ENCODE data around the gene TRIM17. TPM values are rescaled to one million over a fixed set of nuclear protein-coding genes. Genes with fewer than 3 reads are reported as not detected.
A peak's percentile ranks its signal among the peaks of the same experiment; 100 is the strongest.

Gene TRIM17
- total and polyA plus RNA-seq, 2 donors from 2014 or later: 1.3 to 6.5 TPM

DNA sequence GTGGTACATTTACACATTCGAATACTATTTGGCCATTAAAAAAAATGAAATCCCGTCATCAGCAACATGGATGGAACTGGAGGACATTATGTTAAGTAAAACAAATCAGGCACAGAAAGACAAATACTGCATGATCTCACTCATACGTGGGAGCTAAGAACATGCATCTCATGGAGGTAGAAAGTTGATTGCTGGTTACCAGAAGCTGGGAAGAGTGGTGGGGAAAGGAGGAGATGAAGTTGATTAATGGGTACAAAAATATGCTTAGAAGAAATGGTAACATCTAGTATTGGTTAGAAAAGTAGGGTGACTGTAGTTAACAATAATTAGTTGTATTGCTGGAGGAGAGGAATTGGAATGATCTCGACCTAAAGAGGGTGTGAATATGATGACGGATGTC is 45.9 kb upstream of the TRIM17 start:
- TF ChIP-seq, protein P1, sequence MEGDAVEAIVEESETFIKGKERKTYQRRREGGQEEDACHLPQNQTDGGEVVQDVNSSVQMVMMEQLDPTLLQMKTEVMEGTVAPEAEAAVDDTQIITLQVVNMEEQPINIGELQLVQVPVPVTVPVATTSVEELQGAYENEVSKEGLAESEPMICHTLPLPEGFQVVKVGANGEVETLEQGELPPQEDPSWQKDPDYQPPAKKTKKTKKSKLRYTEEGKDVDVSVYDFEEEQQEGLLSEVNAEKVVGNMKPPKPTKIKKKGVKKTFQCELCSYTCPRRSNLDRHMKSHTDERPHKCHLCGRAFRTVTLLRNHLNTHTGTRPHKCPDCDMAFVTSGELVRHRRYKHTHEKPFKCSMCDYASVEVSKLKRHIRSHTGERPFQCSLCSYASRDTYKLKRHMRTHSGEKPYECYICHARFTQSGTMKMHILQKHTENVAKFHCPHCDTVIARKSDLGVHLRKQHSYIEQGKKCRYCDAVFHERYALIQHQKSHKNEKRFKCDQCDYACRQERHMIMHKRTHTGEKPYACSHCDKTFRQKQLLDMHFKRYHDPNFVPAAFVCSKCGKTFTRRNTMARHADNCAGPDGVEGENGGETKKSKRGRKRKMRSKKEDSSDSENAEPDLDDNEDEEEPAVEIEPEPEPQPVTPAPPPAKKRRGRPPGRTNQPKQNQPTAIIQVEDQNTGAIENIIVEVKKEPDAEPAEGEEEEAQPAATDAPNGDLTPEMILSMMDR (IDR thresholded peaks at IDR 0.05; ENCODE audit: borderline replicate concordance, extremely low read depth, insufficient read depth): no peak
- Histone ChIP-seq H3K27me3 (ENCODE audit: control insufficient read depth, insufficient read depth, low read length) (peaks cover 14% of the 10 kb centered on the region), H3K9me3 (ENCODE audit: control insufficient read depth in 2 of 3, insufficient read depth in 1 of 3, low read length in 3 of 3) (no peaks in the 10 kb centered on the region), H3K36me3 (ENCODE audit: control insufficient read depth in 2 of 3, insufficient read depth in 3 of 3, low read length in 3 of 3) (no peaks in the 10 kb centered on the region), H3K4me3 (ENCODE audit: low read length in 3 of 3) (no peak overlapping the region), H3K4me1 (ENCODE audit: control insufficient read depth in 2 of 3, insufficient read depth in 2 of 3, low read depth in 1 of 3, low read length in 3 of 3) (peaks cover 0 to 5% (median 0%) of the 10 kb centered on the region in 3 donors), H3K27ac (ENCODE audit: low read depth in 2 of 2, low read length in 2 of 2) (no peak overlapping the region), H3K9ac (ENCODE audit: low read length in 3 of 3) (no peak overlapping the region)
- DNase-seq: no peak
- intact Hi-C loops (cut with DNase I): no loop called here
- no peak for FAIRE-seq

DNA sequence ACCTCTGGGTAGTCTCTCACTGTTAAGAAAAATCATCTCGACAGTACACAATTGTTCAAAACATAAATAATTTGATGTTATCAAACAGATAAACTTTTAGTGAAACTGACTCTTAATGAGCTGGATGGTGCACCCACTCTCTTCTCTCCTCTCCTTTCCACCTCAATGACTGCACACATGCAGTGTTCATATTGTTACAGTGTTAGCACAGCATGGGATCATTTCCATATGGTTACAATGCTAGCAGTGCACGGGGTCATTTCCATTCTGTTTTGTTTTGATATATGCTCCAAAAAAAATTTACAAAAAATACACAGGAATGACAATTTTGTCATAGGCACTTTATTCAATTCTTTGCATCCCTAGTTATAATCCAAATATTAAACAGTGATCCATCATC is 44.2 kb upstream of the TRIM17 start:
- no peaks in the 10 kb centered on the region for H3K9me3 ChIP-seq (ENCODE audit: control insufficient read depth in 2 of 3, insufficient read depth in 1 of 3, low read length in 3 of 3)
- H3K4me1 ChIP-seq (ENCODE audit: control insufficient read depth in 2 of 3, insufficient read depth in 2 of 3, low read depth in 1 of 3, low read length in 3 of 3): peaks cover 0 to 5% (median 0%) of the 10 kb centered on the region in 3 donors
- no peak overlapping the region for H3K4me3 ChIP-seq (ENCODE audit: low read length in 3 of 3)
- TF ChIP-seq, protein P1 (IDR thresholded peaks at IDR 0.05; ENCODE audit: borderline replicate concordance, extremely low read depth, insufficient read depth): no peak
- peaks cover 6% of the 10 kb centered on the region for H3K27me3 ChIP-seq (ENCODE audit: control insufficient read depth, insufficient read depth, low read length)
- FAIRE-seq (no peak), DNase-seq (no peak)
- H3K27ac ChIP-seq (ENCODE audit: low read depth in 2 of 2, low read length in 2 of 2): no peak overlapping the region
- intact Hi-C loops (cut with DNase I): no loop called here
- H3K36me3 ChIP-seq (ENCODE audit: control insufficient read depth in 2 of 3, insufficient read depth in 3 of 3, low read length in 3 of 3): no peaks in the 10 kb centered on the region
- no peak overlapping the region for H3K9ac ChIP-seq (ENCODE audit: low read length in 3 of 3)

DNA sequence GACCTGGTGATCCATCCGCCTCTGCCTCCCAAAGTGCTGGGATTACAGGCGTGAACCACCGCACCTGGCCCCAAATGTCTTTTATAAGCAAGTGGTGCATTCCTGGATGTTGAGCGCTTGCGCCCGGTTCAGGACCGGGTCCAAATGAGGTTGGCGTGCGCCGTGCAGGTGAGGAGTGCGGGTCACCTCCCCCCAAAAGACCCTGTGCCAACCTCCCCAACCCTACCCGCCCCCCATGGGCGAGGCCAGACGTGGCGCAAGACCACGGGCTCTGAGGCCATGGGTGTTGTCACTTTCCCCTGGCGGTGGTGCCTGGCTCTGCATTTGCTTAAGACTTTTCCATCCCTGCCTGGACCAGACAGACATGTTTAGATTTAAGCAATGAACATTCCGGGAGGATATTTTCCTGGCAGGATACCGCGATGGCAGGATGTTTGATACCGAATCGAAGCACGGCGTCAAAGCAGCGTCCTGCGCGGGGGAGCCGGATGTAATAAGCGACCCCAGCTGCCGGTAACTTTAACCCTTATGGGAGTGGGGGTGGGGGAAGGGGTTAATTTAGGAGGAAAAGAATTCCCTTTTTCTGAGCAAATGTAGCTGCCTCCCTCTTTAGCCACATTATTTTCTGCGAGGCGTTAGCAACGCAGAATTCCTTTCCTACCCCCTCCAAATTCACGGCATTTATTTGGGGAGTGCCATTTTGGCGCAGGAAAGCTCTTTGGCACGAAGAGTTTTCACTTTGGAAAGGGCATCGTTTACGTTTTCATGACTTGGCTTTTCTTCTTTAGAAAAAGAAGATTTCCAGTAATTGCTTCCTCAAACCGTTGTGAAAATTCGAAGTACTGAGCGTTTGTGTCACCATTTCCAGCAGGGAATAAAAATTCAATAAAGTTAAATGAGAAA is 42.7 kb upstream of the TRIM17 start:
- peak; percentile 81 to 91 (median 89) for DNase-seq
- Histone ChIP-seq H3K9ac (ENCODE audit: low read length in 3 of 3) (no peak overlapping the region), H3K9me3 (ENCODE audit: control insufficient read depth in 2 of 3, insufficient read depth in 1 of 3, low read length in 3 of 3) (no peaks in the 10 kb centered on the region), H3K27ac (ENCODE audit: low read depth in 2 of 2, low read length in 2 of 2) (no peak overlapping the region), H3K27me3 (ENCODE audit: control insufficient read depth, insufficient read depth, low read length) (peaks cover 5% of the 10 kb centered on the region), H3K4me3 (ENCODE audit: low read length in 3 of 3) (peak overlapping the region in 1 of 3 donors; percentile 54), H3K4me1 (ENCODE audit: control insufficient read depth in 2 of 3, insufficient read depth in 2 of 3, low read depth in 1 of 3, low read length in 3 of 3) (peaks cover 0 to 5% (median 0%) of the 10 kb centered on the region in 3 donors), H3K36me3 (ENCODE audit: control insufficient read depth in 2 of 3, insufficient read depth in 3 of 3, low read length in 3 of 3) (no peaks in the 10 kb centered on the region)
- intact Hi-C loops (cut with DNase I): no loop called here
- TF ChIP-seq, protein P1 (IDR thresholded peaks at IDR 0.05; ENCODE audit: borderline replicate concordance, extremely low read depth, insufficient read depth): peak; percentile 38
- no peak for FAIRE-seq
